HG02678 (cell line): Measurements from ENCODE around the gene MICAL2.
"Not testable (repeated sequence)": the region's sequence is repeated elsewhere in the genome, so short reads cannot be mapped to it uniquely, and the experiment has no call there.

ENCODE experiments used
- ATAC-seq: cut with Tn5 transposase; IDR thresholded peaks from one replicate; pipeline ENCODE4 v1.9.1; 2021; ENCODE audit warnings: mild to moderate bottlenecking, moderate library complexity; ENCODE audit not compliant: unreplicated experiment

MICAL2 gene

DNA sequence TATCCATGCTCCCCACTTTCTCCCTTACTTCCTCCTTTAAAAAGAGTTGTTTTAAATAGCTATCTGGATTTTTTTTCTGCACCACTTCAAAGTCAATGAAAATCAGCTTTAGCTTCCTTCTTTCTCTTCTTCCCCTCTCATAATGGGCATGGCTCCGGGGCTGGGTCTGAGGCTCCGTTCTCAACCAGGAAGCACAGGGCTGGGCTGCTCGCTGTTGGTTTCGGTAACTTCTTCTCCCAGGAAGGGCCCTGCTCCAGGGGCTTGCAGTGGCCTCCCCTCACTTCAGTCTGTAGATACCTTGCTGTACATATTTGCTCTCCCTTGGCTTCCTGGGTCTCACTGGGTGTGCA is 23.8 kb downstream of the MICAL2 start:
- no peak for ATAC-seq

DNA sequence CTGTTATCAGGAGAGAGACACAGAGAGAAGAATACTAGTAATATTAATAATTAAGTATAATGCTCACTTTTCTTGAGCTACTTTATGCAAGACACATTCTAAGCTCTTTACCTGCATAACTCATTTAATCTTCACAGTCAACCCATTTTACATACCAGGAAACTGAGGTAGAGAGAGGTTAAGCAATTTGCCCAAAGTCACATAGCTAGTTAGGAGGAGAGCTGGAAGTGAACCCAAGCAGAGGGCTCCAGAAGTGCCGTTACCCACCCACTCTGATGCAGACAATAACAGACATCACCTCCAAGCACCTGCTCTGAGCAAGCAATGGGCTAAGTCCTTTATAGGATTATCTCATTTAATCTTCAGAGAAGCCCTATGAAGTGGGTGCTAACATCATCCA is 24.8 kb downstream of the MICAL2 start:
- ATAC-seq, result no peak

DNA sequence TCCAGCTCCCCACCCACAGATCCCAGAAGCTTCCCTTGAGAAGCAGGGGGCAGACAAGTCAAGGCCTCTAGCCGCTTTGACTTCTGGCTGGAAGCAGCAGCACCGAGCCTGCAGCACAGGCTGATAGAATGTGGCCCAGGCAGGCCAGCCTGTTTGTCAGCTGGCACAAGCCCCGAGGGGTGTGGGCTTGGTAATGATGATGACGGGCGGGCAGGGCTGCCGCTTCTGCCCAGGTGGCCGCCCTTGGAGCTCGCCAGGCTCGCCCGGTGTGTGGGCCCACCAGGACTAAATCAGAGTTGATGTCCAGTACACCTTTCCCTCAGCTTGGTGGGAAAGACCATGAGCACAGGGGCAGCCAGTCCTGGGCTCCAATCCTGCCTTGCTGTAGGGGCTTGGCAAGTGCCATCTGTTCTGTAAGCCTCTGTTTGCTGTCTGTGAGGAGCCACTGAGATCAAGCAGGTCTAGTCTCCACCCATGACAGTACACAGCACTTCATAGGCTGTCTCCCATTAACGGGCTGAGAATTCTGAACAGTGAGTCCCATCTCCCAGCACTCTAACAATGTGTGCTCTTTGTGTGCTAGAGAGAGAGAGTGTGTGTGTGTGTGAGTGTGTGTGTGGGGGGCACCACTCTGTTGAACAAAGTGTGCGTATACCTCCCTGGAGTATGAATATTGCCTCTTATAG is 26.8 kb downstream of the MICAL2 start:
- no peak for ATAC-seq

DNA sequence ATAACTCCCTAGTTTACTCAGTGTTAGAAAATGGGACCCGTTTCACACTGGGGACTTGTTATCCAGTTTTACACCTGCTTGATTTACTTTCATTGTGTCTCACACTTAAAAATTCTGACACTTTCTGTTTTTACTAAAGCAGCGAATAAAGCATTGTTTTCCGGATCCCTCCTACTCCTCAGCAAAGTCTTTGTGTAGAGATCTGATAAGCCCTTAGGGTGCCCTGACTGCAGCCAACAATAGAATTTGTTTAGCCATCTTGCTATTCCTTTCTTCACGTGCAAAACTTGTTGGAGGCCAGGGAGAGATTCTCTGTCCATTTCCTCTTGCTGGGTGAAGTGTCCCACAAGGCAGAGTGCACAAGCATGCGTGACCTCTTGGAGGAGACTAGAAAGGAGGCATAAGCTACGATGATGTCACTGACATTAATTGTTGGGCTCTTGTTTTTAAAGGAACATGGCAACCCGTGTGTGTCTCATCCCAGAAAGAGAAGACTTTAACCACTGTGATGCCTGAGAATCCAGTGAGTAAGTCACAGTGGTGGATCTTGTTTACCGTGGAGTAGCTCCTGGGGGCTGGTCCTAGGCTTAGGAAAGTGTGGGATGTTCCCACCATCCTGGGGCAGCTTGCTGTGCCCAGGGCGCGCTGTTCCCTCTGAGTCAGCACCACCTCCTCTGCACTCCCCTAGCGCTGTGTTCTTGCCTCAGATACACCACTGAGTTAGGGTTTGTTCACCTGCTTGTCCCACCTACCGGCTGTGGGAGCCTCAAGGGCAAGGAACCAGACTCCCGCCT is 27.7 kb downstream of the MICAL2 start:
- no peak for ATAC-seq

DNA sequence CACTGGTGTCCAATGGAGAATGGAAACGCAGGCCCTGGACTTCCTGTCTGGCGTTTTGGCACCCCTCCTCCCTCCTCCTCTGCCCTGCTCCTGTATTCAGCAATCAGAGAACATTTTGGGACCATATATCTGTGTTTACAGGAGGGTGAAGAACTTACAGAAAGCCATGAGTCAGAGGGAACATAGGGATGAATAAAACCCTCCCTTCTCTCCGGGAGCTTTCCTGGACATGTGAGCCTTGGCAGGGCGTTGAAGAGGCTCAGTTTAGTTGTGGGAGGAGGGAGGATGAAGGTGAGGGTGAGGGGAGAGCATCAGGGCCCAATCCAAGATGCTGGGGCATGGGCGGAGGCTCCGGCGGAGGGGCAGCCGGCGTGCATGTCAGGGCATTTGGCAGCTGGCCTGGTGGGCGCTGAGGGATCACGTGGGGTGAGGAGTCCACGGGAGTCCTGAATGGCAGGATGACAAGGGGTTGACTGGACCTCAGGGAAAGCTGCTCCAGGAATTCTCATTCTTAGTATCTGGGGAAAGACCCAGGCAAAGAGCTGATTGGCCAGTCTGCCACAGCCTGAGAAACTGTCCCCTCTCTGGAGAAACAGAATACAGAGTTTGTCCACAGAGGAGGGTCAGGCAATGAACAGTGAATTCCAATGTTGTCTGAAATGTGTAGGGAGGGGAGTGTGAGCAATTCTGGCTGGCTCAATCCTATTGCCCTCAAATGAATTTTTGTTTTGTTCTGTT is 28.9 kb downstream of the MICAL2 start:
- no peak for ATAC-seq

DNA sequence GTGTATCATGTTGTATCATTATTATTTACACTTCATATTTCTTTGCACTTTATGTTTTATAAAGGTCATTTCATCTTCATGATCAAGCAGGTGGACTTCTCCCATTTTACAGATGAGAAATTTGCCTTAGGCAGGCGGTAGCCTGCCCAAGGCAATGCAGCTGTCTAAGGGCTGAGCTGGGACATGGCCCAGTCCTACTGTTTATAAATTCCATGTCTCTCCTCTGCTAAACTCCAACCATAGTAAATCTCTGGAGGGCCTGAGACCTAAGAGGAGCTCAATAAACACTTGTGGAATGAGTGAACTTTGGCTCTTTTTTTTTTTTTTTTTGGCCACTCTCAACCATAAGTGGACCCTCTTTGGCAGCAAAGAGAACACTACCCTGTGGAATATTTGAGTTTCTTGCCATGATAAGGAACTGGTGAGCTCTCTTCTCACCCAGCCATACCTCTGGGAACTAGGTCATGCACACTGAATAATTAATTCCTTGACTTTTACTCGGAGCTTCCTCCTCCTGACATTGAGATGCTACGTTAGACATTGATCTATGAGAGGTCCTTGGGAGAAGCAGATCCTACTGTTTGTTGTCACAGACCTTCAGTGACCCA is 29.9 kb downstream of the MICAL2 start:
- ATAC-seq, result no peak

DNA sequence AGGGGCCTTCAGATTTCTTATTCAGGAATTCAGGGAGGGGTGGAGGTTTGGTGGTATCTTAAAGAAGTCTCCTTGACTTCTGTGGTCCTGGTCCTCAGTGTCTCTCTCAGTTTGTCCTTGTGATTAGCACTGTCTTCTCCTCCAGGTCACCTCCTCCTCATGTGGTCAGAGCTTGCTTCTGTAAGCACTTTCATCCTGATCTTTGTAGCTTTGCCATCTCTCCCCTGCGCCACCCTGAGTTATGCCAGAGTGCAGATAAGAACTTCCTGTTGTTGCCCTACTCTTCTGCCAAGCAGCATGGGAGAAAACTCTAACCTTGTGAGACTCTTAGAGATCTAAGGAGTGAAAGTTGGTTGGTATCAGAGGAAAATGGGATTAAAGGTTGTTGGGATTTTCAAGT is 30.9 kb downstream of the MICAL2 start:
- no peak for ATAC-seq

DNA sequence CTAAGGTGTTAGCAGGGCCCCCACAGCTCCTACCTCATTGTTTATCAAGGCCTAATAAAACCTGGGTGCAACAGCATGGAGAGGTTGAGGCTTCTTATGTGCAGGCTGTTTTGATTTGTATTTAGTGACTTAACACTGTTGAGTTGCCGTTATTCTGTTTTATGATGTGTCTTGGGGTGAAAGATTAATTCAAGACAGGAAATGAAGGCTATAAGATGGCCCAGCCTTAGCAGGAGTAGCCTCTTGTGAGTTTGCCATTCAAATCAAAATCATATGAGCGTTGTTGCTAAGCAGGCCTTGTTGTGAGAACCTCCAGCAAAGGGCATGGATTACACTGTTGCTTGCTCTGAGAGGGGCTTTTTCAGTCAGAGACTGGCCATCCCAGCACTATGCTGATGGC is 31.8 kb downstream of the MICAL2 start:
- ATAC-seq, result no peak

DNA sequence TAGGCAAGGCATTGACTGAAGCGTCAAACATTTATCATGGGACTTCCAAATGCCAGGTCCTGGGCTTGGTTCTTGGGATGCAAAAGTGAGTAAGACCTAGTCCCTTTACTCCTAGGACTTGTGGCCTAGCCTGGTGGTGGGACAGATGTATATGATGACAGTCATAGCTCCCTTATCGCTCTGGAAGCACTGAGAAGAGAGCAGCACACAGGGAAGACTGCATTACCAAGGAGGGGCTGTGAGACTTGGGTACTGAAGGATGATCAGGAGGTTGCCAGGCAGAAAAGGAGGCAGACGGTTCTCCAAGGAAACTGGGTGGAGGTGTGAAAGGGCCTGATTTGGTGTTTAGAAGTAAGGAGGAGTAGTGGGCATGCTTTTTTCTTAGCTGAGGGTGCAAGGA is 32.5 kb downstream of the MICAL2 start:
- ATAC-seq, result no peak

DNA sequence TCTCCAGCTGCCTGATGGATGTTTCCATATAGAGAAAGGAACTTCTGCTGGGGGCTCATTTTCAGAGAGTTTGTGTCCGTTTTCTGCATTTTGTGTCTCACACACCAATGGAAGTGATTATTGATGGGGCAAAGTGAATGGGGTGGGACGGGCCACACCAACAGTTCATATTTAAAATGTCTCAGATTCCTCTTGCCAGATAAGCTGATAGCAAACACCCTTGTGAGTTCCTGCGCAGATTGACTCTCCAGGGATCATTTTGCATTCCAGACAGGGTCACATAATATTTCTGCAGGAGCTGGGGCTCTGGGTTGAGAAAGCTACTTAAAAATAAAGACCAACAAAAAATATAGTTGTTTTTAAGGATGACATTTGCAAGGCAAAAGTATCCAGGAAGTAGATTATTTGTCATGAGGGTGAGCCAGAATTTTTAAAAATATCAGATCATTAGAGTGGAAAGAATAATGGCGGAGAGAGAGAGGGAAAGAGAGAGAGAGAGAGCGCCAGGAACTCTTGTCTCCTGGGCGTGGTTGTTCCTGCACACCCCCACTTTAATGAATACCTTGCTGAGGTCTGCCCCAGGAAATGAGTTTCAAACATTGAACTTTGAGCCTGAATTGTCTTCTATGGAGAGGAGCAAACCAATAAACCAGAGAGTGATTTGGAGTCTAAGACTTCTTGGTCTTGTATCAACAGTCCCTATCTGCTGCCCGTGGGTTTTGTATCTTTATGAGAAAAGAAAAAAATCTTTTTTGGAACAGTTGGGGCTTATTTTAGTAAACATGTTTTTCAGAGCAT is 33.3 kb downstream of the MICAL2 start:
- no peak for ATAC-seq

DNA sequence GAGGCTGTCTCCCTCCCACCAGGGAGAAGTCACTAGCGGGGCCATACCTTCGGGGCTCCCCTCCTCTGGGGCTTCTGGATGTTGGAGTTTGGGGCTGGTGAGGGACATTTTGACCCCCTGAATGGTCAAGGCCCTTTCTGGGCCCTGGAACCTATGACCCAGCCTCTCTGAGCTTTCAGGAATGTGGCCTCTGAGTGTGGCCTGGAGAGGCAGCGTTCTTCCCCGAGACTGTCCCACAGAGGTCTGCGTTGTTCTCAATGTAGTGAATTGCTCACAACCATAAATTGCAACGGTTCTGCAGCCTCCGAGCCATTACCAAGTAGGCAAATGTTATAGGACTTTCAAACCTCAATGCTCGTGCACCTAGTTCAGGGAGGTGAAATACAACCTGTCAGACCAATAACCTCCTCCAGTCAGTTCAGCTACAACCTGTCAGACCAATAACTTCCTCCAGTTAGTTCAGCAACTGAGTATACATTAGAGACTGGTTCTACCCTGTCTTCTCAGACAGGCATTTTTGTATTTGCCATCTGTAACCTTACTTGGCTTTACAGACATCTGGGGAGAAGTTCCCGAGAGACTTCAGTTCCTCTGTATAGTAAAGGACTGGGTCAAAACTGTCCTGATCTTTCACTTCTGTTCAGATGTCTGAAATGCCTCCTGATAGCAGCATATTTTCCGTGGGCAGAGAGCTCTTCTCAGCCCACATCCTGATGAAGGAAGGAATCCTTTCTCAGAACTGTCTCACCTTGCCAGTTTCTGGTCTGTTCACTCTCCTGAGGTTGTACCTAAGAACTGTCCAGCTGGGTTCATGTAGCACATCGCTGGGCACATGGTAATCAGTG is 34.2 kb downstream of the MICAL2 start:
- no peak for ATAC-seq

DNA sequence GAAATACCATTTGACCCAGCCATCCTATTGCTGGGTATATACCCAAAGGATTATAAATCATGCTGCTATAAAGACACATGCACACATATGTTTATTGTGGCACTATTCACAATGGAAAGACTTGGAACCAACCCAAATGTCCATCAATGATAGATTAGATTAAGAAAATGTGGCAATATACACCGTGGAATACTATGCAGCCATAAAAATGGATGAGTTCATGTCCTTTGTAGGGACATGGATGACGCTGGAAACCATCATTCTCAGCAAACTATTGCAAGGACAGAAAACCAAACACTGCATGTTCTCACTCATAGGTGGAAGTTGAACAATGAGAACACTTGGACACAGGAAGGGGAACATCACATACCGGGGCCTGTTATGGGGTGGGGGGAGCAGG is 36.3 kb downstream of the MICAL2 start:
- not testable (repeated sequence) for ATAC-seq

DNA sequence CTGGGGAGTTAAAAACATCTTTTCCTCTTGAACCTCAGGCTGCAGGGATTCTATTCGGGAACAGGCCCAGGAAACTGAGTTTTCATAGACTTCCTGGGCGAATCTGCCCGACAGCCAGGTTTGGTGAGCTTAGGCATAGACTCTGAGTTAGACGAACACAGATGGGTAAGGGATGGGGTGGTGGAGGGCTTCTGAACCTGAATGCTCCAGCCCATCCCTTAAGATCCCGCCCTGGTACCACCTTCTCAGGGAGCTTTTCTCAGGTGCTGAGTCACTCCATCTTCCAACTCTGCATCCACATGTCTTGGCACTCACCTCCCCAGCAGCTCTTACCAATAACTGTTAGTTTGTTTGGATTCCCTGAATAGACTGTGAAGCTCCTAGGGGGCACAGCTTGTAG is 37.4 kb downstream of the MICAL2 start:
- no peak for ATAC-seq

DNA sequence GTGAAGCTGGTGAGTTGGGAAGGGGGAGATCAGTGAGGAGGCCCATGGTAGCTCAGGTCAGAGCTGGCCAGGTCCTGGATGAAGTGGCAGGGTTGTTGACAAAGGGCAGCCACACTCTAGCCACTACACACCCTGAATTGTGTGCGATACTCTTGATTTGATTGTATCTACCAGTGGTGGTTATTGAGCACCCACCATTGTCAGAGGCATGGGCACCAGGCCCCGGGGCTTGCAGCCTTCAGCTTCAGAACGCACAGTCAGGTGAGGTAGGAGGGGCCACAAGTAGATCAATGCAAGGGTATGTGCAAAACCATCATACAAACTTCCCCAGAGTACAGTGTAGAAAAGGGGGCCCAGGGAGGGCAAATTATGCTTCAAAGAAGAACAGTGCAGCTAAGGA is 38.1 kb downstream of the MICAL2 start:
- no peak for ATAC-seq

DNA sequence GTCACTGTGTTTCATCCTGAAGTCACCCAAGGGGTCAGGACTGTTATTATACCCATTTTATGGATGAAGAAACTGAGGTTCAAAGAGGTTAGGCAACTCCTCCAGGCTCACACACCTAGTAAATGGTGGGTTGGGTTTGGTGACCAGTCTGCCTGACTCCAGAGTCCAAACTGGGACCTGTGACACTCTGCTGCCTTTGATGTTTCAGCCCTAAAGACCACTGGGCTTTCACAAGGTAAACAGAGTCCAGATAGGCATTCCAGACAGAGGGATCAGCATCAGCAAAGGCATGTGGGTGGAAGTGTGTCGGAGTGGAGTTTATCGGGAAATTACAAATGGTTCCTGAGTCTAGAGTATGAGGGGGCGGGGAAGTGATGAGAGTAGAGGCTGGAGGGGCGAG is 38.5 kb downstream of the MICAL2 start:
- ATAC-seq, result no peak

DNA sequence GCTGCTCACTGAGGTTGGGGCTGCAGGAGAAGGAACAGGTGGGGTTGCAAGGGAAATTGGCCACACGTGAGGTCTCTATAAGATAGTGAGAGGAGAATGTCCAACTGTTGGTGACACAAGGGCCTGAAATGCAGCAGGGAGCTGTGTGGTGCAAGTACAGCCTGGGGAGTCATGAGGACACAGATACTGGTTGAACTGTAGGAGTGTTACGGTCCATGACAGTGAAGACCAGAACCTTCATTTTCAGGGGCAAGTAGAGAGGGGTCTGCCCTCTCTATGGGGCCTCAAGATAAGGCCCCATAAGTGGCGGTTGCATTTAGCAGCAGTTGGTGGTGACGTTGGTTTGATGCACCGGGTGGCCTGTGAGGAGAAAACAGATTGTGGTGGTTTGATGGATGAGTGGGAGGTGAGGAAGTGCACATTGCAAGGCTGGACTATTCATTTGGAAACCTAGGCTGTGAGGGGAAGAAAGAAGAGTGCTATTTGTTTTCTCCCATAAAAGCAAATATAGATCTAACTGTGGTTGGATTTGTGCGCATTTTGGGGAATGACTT is 39.4 kb downstream of the MICAL2 start:
- ATAC-seq, result peak; percentile 76

DNA sequence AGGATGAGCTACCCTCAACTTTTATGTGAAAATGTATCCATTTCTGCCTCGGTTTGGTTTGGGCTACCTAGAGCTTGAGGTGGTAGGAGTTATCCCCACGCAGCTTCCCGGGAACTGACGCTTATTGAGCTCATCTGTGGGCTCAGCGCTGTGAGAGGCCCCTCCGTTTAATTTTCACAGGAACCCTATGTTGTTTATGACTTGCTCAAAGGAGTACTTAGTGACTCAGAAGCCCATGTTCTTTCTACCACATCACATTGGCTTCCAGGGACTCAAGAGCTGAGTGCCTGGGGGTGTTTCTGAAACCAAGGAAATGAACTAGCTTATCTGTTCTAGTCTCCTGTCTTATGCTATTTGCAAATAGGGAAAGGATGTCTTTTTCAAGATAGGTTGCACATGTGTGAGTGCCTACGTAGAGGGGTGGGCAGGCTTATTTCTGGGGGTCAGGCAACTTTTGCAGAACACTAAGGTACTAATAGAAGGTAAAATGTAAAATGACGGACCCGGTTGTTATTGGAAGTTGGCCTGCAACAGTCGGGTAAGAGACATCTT is 40.5 kb downstream of the MICAL2 start:
- no peak for ATAC-seq

DNA sequence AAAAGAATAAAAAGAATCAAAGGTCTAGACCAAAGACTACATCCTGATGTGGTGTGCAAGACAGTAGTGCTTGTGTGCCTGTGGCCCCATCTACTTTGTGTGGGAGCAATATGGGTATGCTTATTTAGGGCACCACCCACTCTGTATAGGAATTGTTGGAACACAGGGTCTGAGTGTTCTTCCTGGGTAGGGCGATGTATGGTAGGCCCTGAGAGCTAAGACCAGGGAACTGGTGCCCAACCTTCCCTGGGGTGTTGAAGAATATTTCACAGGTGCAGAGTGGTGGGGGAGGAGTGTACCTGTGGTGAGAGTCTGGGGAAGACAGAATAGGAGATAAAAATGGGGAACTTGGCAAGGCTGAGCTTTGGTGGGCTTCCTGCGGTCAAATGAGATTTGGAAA is 41.9 kb downstream of the MICAL2 start:
- ATAC-seq, result no peak
